ENCODE measurements around the gene PRKAR1B.

The PRKAR1B gene

DNA sequence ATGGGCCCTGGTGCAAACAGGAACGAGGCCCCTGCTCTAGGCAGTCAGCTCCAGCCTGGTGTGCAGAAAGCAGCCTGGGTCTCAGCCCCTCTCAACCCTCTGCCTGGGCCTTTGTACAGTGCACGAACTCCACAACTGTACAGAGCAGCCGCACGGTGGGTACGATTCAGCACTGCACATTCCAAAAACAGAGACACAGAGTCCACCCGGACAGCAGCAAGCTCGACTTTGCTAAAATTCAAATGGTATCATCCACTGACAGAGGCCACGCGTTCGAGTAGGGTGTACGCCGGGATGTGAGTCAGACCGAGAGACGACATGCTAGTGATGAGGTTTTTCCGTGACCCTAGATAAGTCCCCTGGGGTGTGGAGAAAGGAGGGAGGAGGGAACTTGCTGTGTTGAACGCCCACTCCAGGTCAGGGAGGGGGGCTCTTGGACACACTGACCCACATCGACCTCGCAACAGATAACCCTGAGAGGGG, 141.8 kb downstream of the PRKAR1B start (continued):
- TF ChIP-seq, protein P1, sequence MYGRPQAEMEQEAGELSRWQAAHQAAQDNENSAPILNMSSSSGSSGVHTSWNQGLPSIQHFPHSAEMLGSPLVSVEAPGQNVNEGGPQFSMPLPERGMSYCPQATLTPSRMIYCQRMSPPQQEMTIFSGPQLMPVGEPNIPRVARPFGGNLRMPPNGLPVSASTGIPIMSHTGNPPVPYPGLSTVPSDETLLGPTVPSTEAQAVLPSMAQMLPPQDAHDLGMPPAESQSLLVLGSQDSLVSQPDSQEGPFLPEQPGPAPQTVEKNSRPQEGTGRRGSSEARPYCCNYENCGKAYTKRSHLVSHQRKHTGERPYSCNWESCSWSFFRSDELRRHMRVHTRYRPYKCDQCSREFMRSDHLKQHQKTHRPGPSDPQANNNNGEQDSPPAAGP (tag by site-specific recombination; IDR thresholded peaks at IDR 0.05) = no peak
- no peak for TF ChIP-seq ZNF624 (tag by site-specific recombination; IDR thresholded peaks at IDR 0.05)
- no peak for TF ChIP-seq ZNF843 (tag by site-specific recombination; IDR thresholded peaks at IDR 0.05)
- no peak for TF ChIP-seq ZNF2 (tag by site-specific recombination; IDR thresholded peaks at IDR 0.05)
- no peak for TF ChIP-seq ZNF211 (tag by site-specific recombination; IDR thresholded peaks at IDR 0.05; ENCODE audit: low read depth)

DNA sequence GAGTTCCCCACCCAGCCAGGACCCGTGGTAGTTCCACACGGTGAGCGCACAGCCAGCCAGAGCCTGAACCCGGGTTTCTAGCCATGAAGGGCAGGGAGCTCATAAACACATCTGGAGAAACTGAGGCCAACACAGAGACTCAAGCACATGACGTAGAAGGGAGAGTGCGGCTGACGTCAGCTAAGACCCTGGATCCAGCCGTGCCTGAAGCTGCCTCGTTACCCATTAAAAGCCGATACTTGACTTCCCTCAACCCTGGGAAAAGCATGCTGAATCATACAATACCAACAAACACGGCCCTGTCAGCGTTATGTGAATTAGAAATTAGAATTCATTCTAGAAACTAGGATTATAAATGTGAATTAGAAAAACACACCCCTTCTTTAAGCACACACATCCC, 142.3 kb downstream of the PRKAR1B start:
- H3K27ac ChIP-seq (ENCODE audit: extremely low read depth, low read depth, low read length) = no peak overlapping the region

DNA sequence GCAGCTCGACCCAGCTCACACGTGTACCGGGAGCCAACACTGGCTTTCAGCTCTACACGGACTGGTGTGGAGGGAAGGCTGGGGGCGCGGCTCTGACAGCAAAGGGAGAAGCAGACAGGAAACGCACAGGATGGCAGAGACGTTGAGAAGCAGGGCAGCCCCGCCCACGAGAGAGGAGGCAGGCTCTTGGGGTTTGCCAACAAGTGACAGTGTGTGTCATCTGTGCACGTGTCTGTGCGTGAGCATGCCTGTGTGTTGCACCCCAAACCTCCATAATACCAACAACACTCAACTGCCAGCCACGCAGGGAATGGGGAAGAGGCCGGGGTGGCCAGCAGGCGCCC, 143.0 kb downstream of the PRKAR1B start:
- Histone ChIP-seq H3K4me3 (ENCODE audit: low read depth, low read length) (no peak overlapping the region), H3K4me1 (ENCODE audit: control insufficient read depth, insufficient read depth, low read length) (no peaks in the 10 kb centered on the region), H3K27ac (ENCODE audit: extremely low read depth, low read depth, low read length) (no peak overlapping the region), H3K36me3 (ENCODE audit: control insufficient read depth in 2 of 2, insufficient read depth in 1 of 2, low read length in 2 of 2) (peaks cover 0 to 9% of the 10 kb centered on the region in 2 experiments; a peak in 1 of 3 replicates), H3K9me3 (ENCODE audit: control insufficient read depth, insufficient read depth, low read depth, low read length) (no peaks in the 10 kb centered on the region)
- ChIA-PET CTCF (no interaction called here), POLR2A (no interaction called here)
- TF ChIP-seq ZNF626 (tag by site-specific recombination; IDR thresholded peaks at IDR 0.05) (no peak), ZNF416 (tag by site-specific recombination; IDR thresholded peaks at IDR 0.05) (no peak), ZNF529 (tag by site-specific recombination; IDR thresholded peaks at IDR 0.05; ENCODE audit: insufficient replicate concordance) (no peak), HOXC10 (CRISPR knock-in tag; IDR thresholded peaks at IDR 0.05) (no peak), ZNF394 (tag by site-specific recombination; IDR thresholded peaks at IDR 0.05; ENCODE audit: borderline replicate concordance) (no peak), ZNF785 (tag by site-specific recombination; IDR thresholded peaks at IDR 0.05) (no peak)

More for the DNA sequence above, 142.3 kb downstream of the PRKAR1B start:
- CTCF ChIA-PET = no interaction called here
- peaks cover 0 to 9% of the 10 kb centered on the region in 2 experiments; a peak in 1 of 3 replicates for H3K36me3 ChIP-seq (ENCODE audit: control insufficient read depth in 2 of 2, insufficient read depth in 1 of 2, low read length in 2 of 2)
- H3K9me3 ChIP-seq (ENCODE audit: control insufficient read depth, insufficient read depth, low read depth, low read length) = no peaks in the 10 kb centered on the region
- POLR2A ChIA-PET = no interaction called here
- H3K4me1 ChIP-seq (ENCODE audit: control insufficient read depth, insufficient read depth, low read length) = no peaks in the 10 kb centered on the region
- TF ChIP-seq, protein P2, sequence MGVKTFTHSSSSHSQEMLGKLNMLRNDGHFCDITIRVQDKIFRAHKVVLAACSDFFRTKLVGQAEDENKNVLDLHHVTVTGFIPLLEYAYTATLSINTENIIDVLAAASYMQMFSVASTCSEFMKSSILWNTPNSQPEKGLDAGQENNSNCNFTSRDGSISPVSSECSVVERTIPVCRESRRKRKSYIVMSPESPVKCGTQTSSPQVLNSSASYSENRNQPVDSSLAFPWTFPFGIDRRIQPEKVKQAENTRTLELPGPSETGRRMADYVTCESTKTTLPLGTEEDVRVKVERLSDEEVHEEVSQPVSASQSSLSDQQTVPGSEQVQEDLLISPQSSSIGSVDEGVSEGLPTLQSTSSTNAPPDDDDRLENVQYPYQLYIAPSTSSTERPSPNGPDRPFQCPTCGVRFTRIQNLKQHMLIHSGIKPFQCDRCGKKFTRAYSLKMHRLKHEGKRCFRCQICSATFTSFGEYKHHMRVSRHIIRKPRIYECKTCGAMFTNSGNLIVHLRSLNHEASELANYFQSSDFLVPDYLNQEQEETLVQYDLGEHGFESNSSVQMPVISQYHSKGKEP (tag by site-specific recombination; IDR thresholded peaks at IDR 0.05) = no peak
- TF ChIP-seq, protein P3, sequence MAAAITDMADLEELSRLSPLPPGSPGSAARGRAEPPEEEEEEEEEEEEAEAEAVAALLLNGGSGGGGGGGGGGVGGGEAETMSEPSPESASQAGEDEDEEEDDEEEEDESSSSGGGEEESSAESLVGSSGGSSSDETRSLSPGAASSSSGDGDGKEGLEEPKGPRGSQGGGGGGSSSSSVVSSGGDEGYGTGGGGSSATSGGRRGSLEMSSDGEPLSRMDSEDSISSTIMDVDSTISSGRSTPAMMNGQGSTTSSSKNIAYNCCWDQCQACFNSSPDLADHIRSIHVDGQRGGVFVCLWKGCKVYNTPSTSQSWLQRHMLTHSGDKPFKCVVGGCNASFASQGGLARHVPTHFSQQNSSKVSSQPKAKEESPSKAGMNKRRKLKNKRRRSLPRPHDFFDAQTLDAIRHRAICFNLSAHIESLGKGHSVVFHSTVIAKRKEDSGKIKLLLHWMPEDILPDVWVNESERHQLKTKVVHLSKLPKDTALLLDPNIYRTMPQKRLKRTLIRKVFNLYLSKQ (tag by site-specific recombination; IDR thresholded peaks at IDR 0.05; ENCODE audit: borderline replicate concordance) = no peak
- TF ChIP-seq ZNF202 (tag by site-specific recombination; IDR thresholded peaks at IDR 0.05; ENCODE audit: borderline replicate concordance) (no peak), ZFP3 (tag by site-specific recombination; IDR thresholded peaks at IDR 0.05; ENCODE audit: low read depth) (no peak), TRIM28 (IDR thresholded peaks at IDR 0.05; ENCODE audit: borderline replicate concordance, low read length) (no peak), ZNF416 (tag by site-specific recombination; IDR thresholded peaks at IDR 0.05) (no peak)
- no peak overlapping the region for H3K4me3 ChIP-seq (ENCODE audit: low read depth, low read length)
